HTERT RPE-1 (cell line): Measurements from ENCODE around the gene PSTPIP1.

ENCODE experiments used
- in situ Hi-C: fragments of 300-500 bp; cut with MboI; formaldehyde crosslinking; loops from 4 replicates; pipeline ENCODE4 v1.14.3; 2020; ENCODE audit warnings: low sequenced_read_pairs

PSTPIP1 gene

GRCh38 chr15:77066971-77067690, 72.2 kb downstream of the PSTPIP1 start:
- in situ Hi-C loops, result no loop called here

- in situ Hi-C loops, result no loop called here
Observed at GRCh38 chr15:77067691-77068367, 72.9 kb downstream of the PSTPIP1 start.

- in situ Hi-C loops, result no loop called here
Observed at GRCh38 chr15:77068633-77069032, 73.7 kb downstream of the PSTPIP1 start.

GRCh38 chr15:77069521-77070121, 74.7 kb downstream of the PSTPIP1 start:
- in situ Hi-C loops, result no loop called here

- in situ Hi-C loops, result no loop called here
Observed at GRCh38 chr15:77070180-77070494, 75.2 kb downstream of the PSTPIP1 start.

- in situ Hi-C loops, result no loop called here
Observed at GRCh38 chr15:77070495-77071304, 75.8 kb downstream of the PSTPIP1 start, which contains the start of gene TSPAN3. Gene TSPAN3, minus strand, starts transcription at chr15:77071109. Its CDS starts 155 bp downstream, at chr15:77070954.

- in situ Hi-C loops, result no loop called here
Observed at GRCh38 chr15:77071305-77072223, 76.6 kb downstream of the PSTPIP1 start.

GRCh38 chr15:77074350-77074749, 79.4 kb downstream of the PSTPIP1 start:
- in situ Hi-C loops, result no loop called here

GRCh38 chr15:77075528-77075927, 80.6 kb downstream of the PSTPIP1 start:
- in situ Hi-C loops, result no loop called here

- in situ Hi-C loops, result no loop called here
Observed at GRCh38 chr15:77076323-77076915, 81.5 kb downstream of the PSTPIP1 start.

- in situ Hi-C loops, result no loop called here
Observed at GRCh38 chr15:77081971-77082370, 87.0 kb downstream of the PSTPIP1 start.

- in situ Hi-C loops, result no loop called here
Observed at GRCh38 chr15:77083381-77084160, 88.6 kb downstream of the PSTPIP1 start.

GRCh38 chr15:77084436-77084835, 89.5 kb downstream of the PSTPIP1 start:
- in situ Hi-C loops, result no loop called here

- in situ Hi-C loops, result no loop called here
Observed at GRCh38 chr15:77085297-77085696, 90.4 kb downstream of the PSTPIP1 start.
